Measurements from ENCODE around the gene TEAD2.

Gene TEAD2

GRCh38 chr19:49362048-49362928 lies at the start of gene TEAD2:
TSS of gene TEAD2 (minus strand) at chr19:49362416. CDS start at chr19:49360075, 2,341 bp downstream.
- no peak for DNase-seq (ENCODE audit: low read depth)

- no peak for DNase-seq (ENCODE audit: low read depth)
Measured at GRCh38 chr19:49411681-49412326, 49.6 kb upstream of the TEAD2 start.

- DNase-seq (ENCODE audit: low read depth), result no peak
Measured at GRCh38 chr19:49409441-49410029, 47.3 kb upstream of the TEAD2 start.

GRCh38 chr19:49408816-49409440 lies 46.7 kb upstream of the TEAD2 start:
- DNase-seq (ENCODE audit: low read depth), result no peak

- no peak for DNase-seq (ENCODE audit: low read depth)
Measured at GRCh38 chr19:49407482-49408015, 45.3 kb upstream of the TEAD2 start.

GRCh38 chr19:49407079-49407478 lies 44.9 kb upstream of the TEAD2 start:
- no peak for DNase-seq (ENCODE audit: low read depth)

- DNase-seq (ENCODE audit: low read depth), result no peak
Measured at GRCh38 chr19:49403404-49404187, 41.4 kb upstream of the TEAD2 start.

- no peak for DNase-seq (ENCODE audit: low read depth)
Measured at GRCh38 chr19:49400029-49400428, 37.8 kb upstream of the TEAD2 start.

GRCh38 chr19:49398931-49399330 lies 36.7 kb upstream of the TEAD2 start:
- DNase-seq (ENCODE audit: low read depth), result no peak

- DNase-seq (ENCODE audit: low read depth), result no peak
Measured at GRCh38 chr19:49398001-49398615, 35.9 kb upstream of the TEAD2 start.

- no peak for DNase-seq (ENCODE audit: low read depth)
Measured at GRCh38 chr19:49396738-49397505, 34.7 kb upstream of the TEAD2 start.

GRCh38 chr19:49395581-49396407 lies 33.6 kb upstream of the TEAD2 start:
- DNase-seq (ENCODE audit: low read depth), result no peak

GRCh38 chr19:49393881-49394280 lies 31.7 kb upstream of the TEAD2 start:
- no peak for DNase-seq (ENCODE audit: low read depth)

- DNase-seq (ENCODE audit: low read depth), result peak; percentile 71
Measured at GRCh38 chr19:49391581-49392399, 29.6 kb upstream of the TEAD2 start.

GRCh38 chr19:49390929-49391359 lies 28.7 kb upstream of the TEAD2 start:
- no peak for DNase-seq (ENCODE audit: low read depth)

- DNase-seq (ENCODE audit: low read depth), result no peak
Measured at GRCh38 chr19:49390131-49390928, 28.1 kb upstream of the TEAD2 start.

- DNase-seq (ENCODE audit: low read depth), result no peak
Measured at GRCh38 chr19:49389406-49389805, 27.2 kb upstream of the TEAD2 start.
